Measurements from ENCODE around the gene WWP2.

DNA sequence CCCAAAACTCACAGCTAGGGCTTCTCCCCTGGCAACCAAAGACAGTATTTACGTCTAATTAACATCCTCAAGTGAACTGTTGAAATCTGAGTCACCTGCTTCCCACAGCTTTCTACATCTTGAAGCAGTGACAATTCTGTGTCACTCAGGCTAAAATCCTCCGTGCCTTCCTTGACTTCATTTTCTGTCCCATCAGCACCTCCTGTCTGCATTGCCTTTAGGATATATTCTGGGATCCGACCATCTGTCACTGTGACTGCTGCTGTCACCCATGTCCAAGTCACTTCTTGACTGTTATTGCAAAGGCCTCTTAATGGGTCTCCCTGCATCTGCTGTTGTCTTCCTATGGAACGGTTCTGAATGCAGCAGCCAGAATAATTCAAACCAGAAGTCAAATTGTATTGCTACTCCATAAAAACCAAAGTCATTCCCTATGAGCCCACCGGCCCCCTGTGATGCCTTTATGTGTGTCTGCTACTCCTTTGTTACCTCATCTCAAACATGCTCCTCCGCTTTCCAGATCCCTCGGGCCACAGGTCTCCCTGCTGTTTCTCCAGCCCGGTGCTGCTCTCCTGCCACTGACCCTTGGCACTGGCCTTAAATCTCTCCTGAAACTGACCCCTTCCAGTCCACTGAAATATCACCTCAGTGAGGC lies 56.9 kb downstream of the WWP2 start:
- no peak for TF ChIP-seq EZH2phosphoT487 (IDR thresholded peaks at IDR 0.05; ENCODE audit: borderline replicate concordance)
- TF ChIP-seq CTCF (conservative IDR thresholded peaks at IDR 0.05; ENCODE audit: low read length) = no peak
